Breast epithelium (tissue), 3 donors: ENCODE results near the gene THBD.

Experiments used
- POLR2A ChIP-seq: fragments of 450-650 bp; IDR thresholded peaks from one replicate; pipeline ENCODE4 v1.6.1; 2016; ENCODE audit warnings: antibody characterized with exemption, mild to moderate bottlenecking, moderate library complexity
- TF ChIP-seq, protein P1 (sequence below), 3 donors: fragments of 450-650 bp; IDR thresholded peaks; one replicate each; pipeline ENCODE4 v1.5.1; 2016 to 2017; ENCODE audit warnings: antibody characterized with exemption in 3 of 3, mild to moderate bottlenecking in 3 of 3, moderate library complexity in 3 of 3

DNA sequence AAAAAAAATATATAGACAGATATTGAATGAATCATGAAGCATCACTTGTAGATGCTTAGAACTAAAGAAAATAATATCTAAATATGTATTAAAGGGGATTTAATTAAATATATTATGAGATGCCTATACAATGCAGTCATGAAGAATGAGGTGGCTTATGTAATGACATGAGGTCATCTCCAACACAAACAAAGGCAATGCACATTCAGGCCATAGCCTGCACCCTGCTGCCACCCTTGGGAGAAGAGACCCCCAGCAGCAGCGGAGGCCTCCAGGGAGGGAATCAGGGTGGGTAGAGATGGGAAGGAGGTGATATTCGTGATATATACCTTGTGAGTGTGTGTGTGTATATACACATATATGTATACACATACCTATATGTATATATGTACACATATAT lies 40.8 kb downstream of the THBD start:
- TF ChIP-seq, protein P1, sequence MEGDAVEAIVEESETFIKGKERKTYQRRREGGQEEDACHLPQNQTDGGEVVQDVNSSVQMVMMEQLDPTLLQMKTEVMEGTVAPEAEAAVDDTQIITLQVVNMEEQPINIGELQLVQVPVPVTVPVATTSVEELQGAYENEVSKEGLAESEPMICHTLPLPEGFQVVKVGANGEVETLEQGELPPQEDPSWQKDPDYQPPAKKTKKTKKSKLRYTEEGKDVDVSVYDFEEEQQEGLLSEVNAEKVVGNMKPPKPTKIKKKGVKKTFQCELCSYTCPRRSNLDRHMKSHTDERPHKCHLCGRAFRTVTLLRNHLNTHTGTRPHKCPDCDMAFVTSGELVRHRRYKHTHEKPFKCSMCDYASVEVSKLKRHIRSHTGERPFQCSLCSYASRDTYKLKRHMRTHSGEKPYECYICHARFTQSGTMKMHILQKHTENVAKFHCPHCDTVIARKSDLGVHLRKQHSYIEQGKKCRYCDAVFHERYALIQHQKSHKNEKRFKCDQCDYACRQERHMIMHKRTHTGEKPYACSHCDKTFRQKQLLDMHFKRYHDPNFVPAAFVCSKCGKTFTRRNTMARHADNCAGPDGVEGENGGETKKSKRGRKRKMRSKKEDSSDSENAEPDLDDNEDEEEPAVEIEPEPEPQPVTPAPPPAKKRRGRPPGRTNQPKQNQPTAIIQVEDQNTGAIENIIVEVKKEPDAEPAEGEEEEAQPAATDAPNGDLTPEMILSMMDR (IDR thresholded peaks at IDR 0.05): no peak
- no peak for TF ChIP-seq POLR2A
